C4-2B (cell line): Measurements from ENCODE around the gene ANXA1.

Source experiments
- CTCF ChIP-seq: fragments of 450-650 bp; conservative IDR thresholded peaks from 2 replicates; pipeline ENCODE4 v1.5.1; 2017; ENCODE audit warnings: mild to moderate bottlenecking
- ZFX ChIP-seq: fragments of 450-650 bp; IDR thresholded peaks from 2 replicates; pipeline ENCODE4 v1.6.1; 2017

DNA sequence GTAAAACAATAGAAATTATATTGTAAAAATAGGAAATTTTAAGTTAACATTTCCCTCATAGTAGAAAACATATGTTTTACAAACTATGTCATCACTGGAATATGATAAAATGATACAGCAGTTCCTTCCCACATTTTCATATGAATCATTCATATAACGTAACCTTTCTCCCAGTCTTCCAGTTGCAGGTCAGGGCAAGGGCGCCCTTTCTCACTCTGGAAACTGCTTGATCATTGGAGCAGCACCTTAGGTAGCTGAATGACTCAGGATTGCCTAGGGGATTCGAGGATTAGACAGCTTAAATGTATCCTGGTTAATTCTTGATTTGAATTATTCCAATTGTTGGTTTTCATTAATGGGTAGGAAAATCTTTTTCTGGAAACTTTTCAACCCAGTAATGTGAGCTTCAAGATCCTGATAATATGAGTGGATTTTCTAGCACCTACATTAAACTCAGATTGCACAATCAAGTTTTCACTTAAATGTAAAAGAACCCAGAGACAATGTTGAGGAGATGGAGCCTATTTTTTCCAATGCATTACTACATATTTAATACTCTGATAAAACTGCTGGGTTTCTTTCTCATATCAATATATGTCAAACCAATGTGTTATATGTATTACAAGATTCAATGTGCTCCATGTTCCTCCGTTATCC is 32.6 kb upstream of the ANXA1 start:
- no peak for TF ChIP-seq CTCF
- no peak for TF ChIP-seq ZFX
